Peyer's patch (tissue), 4 donors: ENCODE measurements around the gene PLXNA2. TPM values are rescaled to one million over a fixed set of nuclear protein-coding genes. Genes with fewer than 3 reads are reported as not detected.

Experiments
- DNase-seq, 3 donors: peaks; one replicate each; pipeline ENCODE4 v3.0.0-alpha.2; 2017 to 2019
- H3K27ac ChIP-seq, 4 donors: fragments of 200-600 bp; sonication (generic); one replicate each; pipeline ENCODE4 v1.5.1; 2016 to 2019
- H3K27me3 ChIP-seq, 2 donors: fragments of 200-600 bp; sonication (generic); one replicate each; pipeline ENCODE4 v1.5.1; 2019
- H3K36me3 ChIP-seq, 3 donors: fragments of 200-600 bp; sonication (generic); one replicate each; pipeline ENCODE4 v1.5.1; 2016 to 2019
- H3K4me1 ChIP-seq, 4 donors: fragments of 200-600 bp; sonication (generic); one replicate each; pipeline ENCODE4 v1.5.1; 2016 to 2019
- H3K4me3 ChIP-seq, 4 donors: fragments of 200-600 bp; sonication (generic); 1 replicate in 3 of 4; 2 replicates in 1 of 4; pipeline ENCODE4 v1.5.1; 2016 to 2019; ENCODE audit warnings: mild to moderate bottlenecking in 1 of 4
- H3K9me3 ChIP-seq, 4 donors: fragments of 200-600 bp; sonication (generic); one replicate each; pipeline ENCODE4 v1.5.1; 2016 to 2019; ENCODE audit warnings: mild to moderate bottlenecking in 1 of 4
- CTCF ChIP-seq, 6 experiments: fragments of 450-650 bp in 4 of 6; fragments of 200-600 bp in 2 of 6; sonication (generic) in 1 of 6; IDR thresholded peaks; one replicate each; pipeline ENCODE4 v1.5.1; 2017 to 2019; ENCODE audit warnings: antibody characterized with exemption in 6 of 6, mild to moderate bottlenecking in 3 of 6, moderate library complexity in 1 of 6
- POLR2A ChIP-seq, 2 donors: fragments of 450-650 bp; IDR thresholded peaks; one replicate each; pipeline ENCODE4 v1.5.1; 2017; ENCODE audit warnings: antibody characterized with exemption in 2 of 2, mild to moderate bottlenecking in 2 of 2, moderate library complexity in 2 of 2
- total RNA-seq, 4 donors: library from RNA; depleted of rRNA; stranded (reverse); fragments of >200 nt; gene quantifications; one replicate each; pipeline ENCODE4 v1.1.0, GENCODE V29; 2016

Gene PLXNA2
- total RNA-seq, 4 donors from 2014 or later, result 51.5 to 70.2 (median 62.5) TPM

- no peaks in the 10 kb centered on the region for H3K27me3 ChIP-seq
Measured at GRCh38 chr1:208002672-208003071, 241.5 kb downstream of the PLXNA2 start.

GRCh38 chr1:208002078-208002477, 242.1 kb downstream of the PLXNA2 start:
- no peaks in the 10 kb centered on the region for H3K9me3 ChIP-seq
- no peaks in the 10 kb centered on the region for H3K4me1 ChIP-seq
- no peaks in the 10 kb centered on the region for H3K36me3 ChIP-seq
- H3K27me3 ChIP-seq, result no peaks in the 10 kb centered on the region
- no peak for DNase-seq
- H3K4me3 ChIP-seq, result no peak overlapping the region
- TF ChIP-seq POLR2A (IDR thresholded peaks at IDR 0.05) (no peak), CTCF (IDR thresholded peaks at IDR 0.05) (no peak)
- no peak overlapping the region for H3K27ac ChIP-seq

More at GRCh38 chr1:208002672-208003071, 241.5 kb downstream of the PLXNA2 start:
- no peaks in the 10 kb centered on the region for H3K9me3 ChIP-seq
- no peaks in the 10 kb centered on the region for H3K4me1 ChIP-seq
- no peak for DNase-seq
- no peaks in the 10 kb centered on the region for H3K36me3 ChIP-seq
- no peak for TF ChIP-seq POLR2A (IDR thresholded peaks at IDR 0.05)
- no peak for TF ChIP-seq CTCF (IDR thresholded peaks at IDR 0.05)
- H3K27ac ChIP-seq, result no peak overlapping the region
- H3K4me3 ChIP-seq, result no peak overlapping the region

GRCh38 chr1:208000504-208000903, 243.7 kb downstream of the PLXNA2 start:
- no peak overlapping the region for H3K4me3 ChIP-seq
- no peaks in the 10 kb centered on the region for H3K9me3 ChIP-seq
- H3K27ac ChIP-seq, result no peak overlapping the region
- no peak for TF ChIP-seq CTCF (IDR thresholded peaks at IDR 0.05)
- TF ChIP-seq POLR2A (IDR thresholded peaks at IDR 0.05), result no peak
- no peaks in the 10 kb centered on the region for H3K27me3 ChIP-seq
- H3K36me3 ChIP-seq, result no peaks in the 10 kb centered on the region
- DNase-seq, result no peak
- H3K4me1 ChIP-seq, result no peaks in the 10 kb centered on the region

- no peak for TF ChIP-seq POLR2A (IDR thresholded peaks at IDR 0.05)
- TF ChIP-seq CTCF (IDR thresholded peaks at IDR 0.05), result no peak
- H3K9me3 ChIP-seq, result no peaks in the 10 kb centered on the region
Measured at GRCh38 chr1:207999972-208000371, 244.2 kb downstream of the PLXNA2 start.

GRCh38 chr1:207999274-207999915, 244.8 kb downstream of the PLXNA2 start:
- no peaks in the 10 kb centered on the region for H3K9me3 ChIP-seq
- DNase-seq, result no peak
- TF ChIP-seq CTCF (IDR thresholded peaks at IDR 0.05) (no peak), POLR2A (IDR thresholded peaks at IDR 0.05) (no peak)
- no peaks in the 10 kb centered on the region for H3K27me3 ChIP-seq
- no peak overlapping the region for H3K4me3 ChIP-seq
- H3K36me3 ChIP-seq, result no peaks in the 10 kb centered on the region
- no peak overlapping the region for H3K27ac ChIP-seq
- H3K4me1 ChIP-seq, result no peaks in the 10 kb centered on the region

More at GRCh38 chr1:207999972-208000371, 244.2 kb downstream of the PLXNA2 start:
- H3K4me1 ChIP-seq, result no peaks in the 10 kb centered on the region
- no peaks in the 10 kb centered on the region for H3K36me3 ChIP-seq
- DNase-seq, result no peak
- no peak overlapping the region for H3K4me3 ChIP-seq
- no peak overlapping the region for H3K27ac ChIP-seq
- no peaks in the 10 kb centered on the region for H3K27me3 ChIP-seq
